NCI-H187 treated with DMSO at 0.1 percent for 48 hours (cell line): ENCODE measurements around the gene ST6GALNAC4.

Experiments
- DNase-seq: peaks from one replicate; lab custom pipeline; 2025; lab: John Stamatoyannopoulos, UW

Gene ST6GALNAC4, protein sequence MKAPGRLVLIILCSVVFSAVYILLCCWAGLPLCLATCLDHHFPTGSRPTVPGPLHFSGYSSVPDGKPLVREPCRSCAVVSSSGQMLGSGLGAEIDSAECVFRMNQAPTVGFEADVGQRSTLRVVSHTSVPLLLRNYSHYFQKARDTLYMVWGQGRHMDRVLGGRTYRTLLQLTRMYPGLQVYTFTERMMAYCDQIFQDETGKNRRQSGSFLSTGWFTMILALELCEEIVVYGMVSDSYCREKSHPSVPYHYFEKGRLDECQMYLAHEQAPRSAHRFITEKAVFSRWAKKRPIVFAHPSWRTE

DNA sequence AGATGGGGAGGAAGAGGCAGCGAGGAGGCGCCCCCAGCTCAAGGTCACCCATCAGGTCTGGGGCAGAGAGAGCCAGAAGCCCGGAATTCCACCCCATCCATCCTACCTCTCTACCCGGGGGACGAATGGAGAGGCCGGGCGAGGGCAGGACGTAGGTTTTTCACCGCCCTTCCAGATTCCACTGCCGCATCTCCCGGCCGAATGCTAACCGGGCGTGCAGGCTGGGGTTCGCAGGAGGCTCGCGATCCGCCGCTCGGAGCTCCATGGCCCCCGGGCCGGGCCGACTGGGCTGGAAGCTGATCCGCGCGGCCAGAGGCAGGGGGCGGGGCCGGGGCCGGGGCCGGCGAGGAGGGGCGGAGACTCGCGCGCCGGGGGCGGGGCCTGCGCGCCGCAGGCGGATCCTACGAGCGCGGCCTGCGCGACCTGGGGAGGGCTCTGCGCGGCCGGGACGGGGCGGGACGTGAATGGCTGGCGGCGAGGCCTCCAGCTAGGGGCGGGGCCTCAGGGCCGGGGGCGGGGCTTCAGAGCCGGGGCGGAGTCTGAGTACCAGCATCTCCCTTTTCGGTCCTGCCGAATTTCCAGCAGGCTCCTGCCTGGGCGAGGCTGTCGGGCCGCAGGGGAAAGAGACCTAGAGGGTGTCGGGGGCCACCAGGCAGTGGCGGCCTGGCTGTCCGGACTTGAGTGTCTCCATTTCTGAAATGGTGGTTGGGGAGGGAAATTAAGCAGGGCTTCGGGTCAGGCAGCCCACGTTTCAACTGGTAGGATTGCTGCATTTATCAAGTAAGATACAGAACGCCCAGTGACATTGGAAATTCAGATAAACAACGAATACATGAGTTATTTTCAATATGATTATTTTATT is at the start of gene ST6GALNAC4:
Gene ST6GALNAC4 (minus strand): TSS at position 322 of the 862 bp plus-strand sequence. CDS start 622 bp downstream, outside the sequence.
- peak; percentile 3 for DNase-seq

DNA sequence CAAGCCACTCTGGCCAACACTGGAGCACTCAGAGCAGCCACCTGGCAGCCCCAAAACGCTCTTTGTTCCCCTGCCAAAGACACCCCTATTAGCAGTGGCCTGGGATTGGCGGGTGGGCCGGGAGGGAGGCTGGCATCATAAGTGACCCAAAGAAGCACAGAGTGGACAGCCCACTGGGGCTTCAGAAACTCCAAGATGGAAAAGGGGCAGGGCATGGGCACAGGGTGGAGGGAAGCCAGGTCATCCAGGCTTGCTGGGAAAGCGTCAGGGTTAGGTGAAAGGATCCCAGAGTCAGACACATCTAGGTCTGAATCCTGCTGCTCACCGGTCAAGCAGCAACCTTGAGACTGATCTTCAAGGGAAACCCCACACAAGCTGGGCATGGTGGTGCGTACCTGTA is 49.1 kb upstream of the ST6GALNAC4 start:
- no peak for DNase-seq

DNA sequence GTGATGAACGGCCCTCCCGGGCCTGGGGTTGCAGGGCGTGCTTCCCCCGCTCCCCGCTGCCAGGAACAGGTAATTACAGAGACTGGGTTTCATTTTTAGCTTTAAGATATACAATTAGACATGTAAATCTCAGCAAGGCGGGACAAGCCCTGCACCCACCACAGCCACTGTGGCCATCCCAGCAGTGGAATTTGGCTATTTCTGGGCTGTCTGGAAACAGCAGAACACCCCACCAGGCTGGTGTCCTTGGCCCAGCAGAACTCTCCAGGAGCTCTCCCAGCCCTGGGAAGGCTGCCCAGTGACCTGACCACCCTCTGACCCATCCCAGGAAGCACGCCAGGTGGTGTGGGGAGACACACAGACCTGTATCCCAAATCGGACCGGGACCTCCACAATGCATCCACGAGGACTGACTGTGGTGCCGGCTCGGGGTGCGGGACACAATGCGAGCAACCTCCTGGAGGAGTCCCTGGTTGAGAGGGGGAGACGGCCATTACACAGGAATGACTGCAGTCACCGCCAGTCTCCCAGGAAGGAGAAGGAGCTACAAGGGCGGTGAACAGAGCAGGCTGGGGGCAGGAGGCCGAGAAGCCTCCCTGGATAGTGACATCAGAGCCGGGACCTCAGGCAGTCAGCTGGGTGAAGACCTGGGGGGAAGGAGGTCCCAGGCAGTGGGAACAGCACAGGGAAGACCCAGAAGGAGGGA is 46.7 kb upstream of the ST6GALNAC4 start:
- DNase-seq = no peak

DNA sequence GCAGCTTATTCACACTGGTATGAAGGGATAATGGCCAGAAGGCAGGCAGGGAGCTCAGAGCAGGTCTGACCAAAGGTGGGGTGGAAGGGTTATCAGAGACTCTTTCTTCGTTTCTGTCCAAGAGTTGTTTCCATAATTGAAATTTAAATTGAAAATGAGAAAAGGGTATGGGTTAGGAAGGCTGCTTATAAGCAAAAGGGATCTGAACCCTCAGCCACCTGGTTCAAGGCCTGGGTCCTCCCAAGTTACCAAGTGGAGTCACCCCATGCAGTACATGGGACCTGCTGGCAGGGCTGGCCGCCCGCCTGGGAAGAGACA is 46.2 kb upstream of the ST6GALNAC4 start:
- no peak for DNase-seq

DNA sequence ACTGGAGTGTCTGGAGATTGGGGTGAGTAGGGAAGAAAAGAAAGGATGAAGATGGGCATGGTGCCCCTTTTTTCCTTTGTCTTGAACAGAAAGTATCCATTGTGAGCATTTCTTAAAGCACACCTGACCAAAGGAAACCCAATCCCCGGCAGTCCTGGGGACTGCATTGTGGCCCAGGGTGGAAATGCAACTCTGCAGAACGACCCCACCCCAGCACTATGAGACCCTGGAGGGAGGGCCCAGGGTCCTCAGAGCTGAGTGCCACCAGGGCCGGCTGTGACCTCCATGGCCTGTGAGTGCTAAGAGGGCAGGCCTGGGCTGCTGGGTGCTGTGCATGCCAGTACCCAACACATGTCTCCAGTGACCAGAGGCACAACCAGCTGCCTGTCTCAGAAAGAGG is 45.4 kb upstream of the ST6GALNAC4 start:
- DNase-seq = no peak

DNA sequence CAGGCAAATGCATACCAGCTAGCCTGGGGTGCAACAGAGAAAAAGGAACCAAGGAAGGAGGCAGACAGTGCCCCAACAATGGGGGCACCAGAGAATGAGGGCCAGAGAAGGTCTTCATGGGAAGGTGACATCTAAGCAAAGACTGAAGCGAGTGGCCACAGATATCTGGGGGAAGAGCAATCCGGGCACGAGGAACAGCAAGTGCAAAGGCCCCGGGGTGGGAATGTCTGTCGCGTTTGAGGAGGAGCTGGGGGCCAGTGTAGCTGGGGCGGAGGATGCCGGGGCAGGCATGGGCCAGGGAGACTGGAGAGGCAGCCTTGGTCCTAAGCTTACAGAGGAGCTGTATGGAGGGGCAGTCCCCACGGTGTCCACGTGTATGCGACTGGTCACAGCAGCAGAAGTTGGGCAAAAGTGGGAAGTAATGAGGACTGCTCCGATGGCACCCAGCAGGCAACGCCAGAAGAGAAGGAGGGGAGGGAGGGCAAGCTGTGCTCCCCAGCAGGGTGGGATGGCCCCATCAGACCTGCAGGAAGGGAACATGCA is 44.8 kb upstream of the ST6GALNAC4 start:
- no peak for DNase-seq

DNA sequence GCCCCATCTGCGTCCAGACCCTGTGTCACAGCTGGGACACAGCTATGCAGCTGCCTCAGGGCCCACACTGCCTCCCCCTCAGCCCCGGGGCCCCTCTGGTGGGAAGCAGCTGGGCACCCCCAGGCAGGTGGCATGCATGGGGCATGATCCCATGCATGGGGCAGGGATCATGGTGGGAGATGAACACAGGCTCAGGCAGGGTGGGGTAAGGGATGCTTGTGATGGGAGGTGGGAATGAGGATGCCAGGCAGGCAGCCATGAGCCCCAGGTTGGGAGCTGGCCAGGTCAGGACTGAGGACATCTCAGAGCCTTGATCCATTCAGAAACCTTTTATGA is 44.3 kb upstream of the ST6GALNAC4 start:
- DNase-seq = no peak

DNA sequence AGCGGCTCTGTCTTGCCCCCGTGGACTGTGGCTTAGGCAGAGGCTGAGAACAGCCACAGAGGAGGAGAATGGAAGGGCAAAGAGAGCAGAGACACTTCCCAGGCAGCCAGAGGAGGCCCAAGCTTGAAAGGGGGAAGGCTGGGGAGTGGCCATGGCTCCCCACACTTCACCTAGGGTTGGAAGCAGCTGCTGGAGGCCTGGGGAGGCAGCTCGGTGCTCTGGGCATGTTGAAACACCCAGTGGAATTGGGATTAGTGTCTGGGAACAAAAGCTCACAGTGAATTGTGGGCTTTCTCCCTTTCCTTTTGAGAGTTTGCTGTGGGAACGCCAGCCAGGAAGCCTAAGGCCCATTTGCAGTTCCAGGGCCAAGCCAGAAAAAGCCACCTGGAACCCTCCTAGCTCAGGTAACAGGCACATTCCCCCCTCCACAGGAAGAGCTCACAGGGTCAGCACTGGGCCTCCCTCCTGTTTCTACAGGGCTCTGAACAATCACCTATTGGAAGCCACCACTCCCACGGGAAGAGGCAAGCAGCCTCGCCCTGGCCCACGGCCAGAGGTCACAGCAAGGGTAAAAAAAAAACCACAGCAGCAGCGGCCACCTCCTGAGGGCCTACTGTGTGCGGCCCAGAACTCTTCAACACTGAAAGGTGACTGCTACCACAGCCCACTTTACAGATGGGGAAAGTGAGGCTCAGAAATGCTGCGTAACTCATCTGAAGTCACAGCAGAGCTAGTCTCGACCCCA is 43.7 kb upstream of the ST6GALNAC4 start:
- DNase-seq = no peak

DNA sequence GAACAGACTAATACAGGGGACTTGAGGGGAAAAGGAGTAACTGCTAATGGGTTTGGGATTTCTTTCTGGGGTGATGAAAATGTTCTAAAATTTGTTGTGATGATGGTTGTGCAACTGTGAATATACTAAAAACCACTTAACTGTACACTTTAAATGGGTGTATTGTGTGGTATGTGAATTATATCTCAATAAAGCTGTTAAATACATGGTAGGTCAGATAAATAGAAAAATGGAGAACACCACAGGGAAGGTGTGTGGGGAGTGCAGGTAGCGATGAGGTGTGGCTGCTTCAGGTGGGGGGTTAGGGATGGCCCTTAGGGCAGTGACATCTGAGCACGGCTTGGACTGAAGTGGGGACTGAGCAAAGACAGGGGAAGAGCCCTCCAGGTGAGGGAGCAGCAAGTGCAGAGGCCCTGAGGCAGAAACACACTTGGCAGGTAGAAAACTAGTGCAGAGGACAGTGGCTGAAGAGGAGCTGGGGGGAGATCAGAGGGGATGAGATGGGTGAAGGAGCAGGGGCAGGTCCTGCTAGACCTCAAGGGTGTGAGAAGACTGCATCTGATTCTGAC is 43.1 kb upstream of the ST6GALNAC4 start:
- no peak for DNase-seq

DNA sequence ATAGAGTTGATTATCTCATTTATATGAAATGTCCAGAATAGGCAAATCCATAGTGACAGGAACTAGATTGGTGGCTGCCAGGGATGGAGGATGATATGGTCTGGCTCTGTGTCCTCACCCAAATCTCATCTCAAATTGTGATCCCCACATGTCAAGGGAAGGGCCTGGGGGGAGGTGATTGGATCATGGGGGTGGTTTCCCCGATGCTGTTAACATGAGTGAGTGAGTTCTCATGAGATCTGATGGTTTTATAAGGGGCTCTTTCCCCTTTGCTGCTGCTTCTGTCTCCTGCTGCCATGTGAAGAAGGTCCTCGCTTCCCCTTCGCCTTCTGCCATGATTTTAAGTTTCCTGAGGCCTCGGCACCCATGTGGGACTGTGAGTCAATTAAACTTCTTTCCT is 42.6 kb upstream of the ST6GALNAC4 start:
- no peak for DNase-seq

DNA sequence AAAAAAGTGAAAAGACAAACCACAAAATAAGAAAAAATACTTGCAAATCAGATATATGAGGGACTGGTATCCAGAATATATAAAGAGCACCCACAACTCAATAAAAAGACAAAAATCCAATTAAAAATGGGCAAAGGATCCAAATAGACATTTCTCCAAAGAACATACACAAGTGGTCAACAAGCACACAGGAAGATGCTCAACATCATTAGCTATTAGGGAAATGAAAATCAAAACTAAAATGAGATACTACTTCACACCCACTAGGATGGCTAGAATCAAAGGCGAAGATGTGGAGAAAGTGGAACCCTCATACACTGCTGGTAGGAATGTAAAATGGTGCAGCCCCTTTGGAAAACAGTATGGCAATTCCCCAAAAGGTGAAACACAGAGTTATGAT is 41.9 kb upstream of the ST6GALNAC4 start:
- DNase-seq = no peak

DNA sequence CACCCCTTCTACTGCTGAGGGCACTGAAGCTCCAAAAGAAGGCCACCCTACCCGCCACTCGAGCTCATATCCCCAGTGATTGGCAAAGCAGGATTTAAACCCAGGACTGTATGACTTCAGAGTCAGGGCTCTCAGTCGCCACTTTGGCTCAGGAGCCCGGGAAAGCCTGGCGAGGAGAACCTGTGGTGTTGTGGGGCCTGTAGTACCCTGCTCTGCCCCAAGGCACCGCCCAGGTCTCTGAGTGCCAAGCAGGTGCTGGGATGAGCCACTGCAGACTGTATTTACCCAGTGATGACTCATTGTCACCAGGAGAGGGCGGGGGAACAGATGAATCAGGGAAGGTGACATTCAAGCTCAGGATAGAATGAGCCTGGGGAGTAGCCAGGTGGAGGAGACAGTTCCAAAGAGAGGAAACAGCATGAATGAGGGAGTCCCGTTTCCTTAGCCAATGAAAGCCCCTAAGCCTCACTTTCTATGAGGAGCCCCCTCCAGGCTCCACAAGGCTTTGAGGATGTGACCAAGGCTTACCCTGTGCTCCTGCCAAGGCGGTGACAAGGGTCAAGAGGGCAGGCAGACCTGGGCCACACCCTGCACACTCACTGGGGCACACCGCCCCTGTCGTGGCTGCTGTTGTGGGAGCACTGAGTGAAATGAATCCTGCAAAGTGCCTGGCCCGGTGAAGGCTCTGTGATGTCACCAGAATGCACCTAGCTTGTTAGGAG is 38.6 kb upstream of the ST6GALNAC4 start:
- DNase-seq = peak; percentile 67

DNA sequence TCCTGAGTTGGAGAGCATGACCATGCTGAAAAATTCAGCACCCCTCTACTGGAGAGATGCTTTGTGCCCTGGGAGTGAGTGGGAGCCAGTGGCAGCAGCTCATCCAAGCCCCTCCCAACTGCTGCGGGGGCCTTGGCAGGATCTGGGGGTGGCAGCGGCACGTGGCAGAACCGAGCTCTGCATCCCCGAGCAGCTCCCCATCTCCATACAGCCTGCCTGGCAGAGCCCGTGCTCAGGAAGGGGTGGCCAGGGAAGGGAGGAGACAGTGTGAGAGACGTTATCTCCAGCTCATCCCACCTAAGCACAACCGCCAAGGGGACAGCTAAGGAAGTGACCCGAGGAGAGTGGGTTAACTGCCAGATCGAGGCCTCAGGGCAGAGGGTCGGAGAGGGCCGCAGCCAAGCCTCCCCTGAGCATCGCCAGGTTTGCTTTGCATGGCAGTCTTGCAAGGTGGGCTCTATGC is 38.0 kb upstream of the ST6GALNAC4 start:
- no peak for DNase-seq

DNA sequence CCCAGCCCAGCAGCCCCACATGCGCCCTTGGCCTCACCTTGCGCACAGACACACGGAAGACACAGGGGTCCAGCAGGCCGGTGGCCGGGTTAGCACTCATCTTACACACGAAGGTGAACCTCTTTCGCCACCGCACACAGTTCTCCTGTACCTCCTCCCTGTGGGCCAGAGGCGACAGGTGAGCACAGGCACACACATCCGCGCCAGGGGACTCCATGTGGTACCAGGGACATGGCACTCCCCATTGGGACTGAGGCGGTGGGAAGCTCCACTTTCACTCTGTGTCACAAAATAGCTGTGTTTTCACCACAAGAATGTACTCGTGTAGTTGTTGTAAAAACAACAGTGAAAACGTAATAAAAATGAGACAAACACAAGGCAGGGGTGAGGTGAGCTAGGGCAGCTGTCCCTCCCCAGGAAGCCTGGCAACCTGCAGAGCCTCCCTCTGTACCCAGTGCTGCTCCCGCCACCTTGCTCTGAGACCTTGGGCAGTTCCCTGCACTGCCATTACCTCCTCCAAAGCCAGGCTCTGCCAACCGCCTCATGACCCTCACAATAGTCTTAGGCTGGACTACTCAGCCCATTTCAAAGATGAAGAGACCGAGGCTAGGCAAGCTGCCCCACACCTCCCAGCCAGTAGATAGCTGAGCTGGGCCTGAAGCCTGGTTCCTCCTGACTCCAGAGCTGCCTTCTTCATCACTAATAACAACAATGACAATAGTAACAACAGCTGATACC is 37.1 kb upstream of the ST6GALNAC4 start:
- no peak for DNase-seq

DNA sequence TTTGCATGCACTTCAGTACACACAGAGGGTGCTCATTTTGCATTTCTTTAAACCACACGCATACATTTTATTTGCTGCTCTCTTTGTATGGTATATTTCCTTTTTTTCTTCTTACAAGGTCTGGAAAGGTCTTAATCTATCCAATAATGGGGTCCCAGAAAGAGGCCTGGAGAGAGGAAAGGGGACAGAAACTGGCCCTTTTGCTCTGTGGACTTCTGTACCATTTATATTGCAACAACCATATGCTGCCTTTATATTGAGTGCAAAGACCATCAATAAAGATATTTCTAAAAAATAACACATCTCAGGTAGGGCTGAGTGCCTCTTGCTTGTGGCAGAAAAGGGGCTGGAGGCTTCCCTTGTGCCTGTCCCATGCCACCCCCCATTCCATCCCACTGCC is 36.3 kb upstream of the ST6GALNAC4 start:
- no peak for DNase-seq

DNA sequence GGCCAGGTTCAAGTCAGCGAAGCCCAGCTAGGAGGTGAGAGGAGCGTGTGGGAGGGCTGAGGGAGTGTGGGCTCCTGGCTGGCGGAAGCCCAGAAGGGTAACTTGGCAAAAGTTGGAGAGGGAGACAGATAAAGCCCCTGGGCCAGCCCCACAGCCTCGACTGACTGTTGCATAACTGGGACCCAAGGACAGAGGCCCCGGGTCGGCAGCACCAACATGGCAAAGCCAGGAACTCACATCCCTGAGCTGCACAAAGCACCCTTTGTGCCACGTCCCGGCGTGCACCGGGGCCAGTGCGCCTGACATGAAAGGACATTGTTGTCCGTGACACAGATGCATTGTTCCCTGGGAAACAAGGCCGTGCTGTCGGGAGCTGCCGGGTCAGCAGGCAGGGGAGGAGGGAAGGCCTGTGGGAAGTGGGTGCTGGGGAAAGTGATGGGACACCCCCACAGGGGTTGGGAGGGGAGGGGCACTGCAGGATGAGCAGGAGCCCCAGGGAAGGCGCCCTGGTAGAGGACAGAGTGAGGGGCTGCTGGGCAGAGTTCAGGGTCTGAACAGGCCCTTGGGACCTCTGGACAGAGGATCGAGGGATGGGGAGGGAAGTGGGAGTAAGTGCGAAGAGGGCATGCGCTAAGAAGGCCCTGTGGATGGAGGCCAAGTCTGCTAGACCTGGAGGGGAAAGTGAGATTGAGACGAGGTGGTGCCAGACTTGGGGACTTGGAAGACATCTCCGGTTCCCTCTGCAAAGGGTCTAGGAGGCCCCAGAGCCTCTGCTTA is 33.9 kb upstream of the ST6GALNAC4 start:
- no peak for DNase-seq

DNA sequence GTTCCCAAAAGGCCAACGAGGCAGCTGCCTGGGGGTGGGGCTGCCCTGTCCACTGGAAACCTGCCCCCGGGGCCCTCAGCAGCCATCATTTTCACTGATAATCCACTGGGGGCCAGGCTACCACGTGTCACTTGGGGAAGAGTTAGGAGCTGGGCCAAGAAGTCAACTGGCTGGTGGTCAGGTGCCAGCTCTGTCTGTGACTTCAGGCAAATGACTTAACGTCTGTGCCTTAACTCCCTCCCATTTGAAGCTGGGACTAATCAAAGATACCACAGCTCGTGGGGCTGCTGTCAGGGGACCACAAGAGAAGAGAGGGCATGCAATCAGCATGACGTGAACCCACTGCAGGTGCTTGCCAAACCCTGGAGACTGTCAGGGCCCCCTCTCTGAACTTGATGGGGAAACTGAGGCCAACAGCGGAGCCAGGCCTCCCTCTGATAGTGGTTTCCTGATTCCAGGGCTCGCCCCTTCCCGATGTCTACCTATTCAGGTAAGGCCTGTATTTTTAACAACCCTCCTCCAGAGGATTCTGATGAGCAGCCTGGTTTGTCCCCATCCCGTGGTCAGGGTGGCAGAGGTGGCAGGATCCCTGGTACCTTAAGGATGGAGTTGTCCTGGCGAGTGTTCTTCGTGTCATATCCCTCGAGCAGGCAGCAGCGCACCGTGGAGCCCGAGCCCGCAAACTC is 33.1 kb upstream of the ST6GALNAC4 start:
- no peak for DNase-seq

DNA sequence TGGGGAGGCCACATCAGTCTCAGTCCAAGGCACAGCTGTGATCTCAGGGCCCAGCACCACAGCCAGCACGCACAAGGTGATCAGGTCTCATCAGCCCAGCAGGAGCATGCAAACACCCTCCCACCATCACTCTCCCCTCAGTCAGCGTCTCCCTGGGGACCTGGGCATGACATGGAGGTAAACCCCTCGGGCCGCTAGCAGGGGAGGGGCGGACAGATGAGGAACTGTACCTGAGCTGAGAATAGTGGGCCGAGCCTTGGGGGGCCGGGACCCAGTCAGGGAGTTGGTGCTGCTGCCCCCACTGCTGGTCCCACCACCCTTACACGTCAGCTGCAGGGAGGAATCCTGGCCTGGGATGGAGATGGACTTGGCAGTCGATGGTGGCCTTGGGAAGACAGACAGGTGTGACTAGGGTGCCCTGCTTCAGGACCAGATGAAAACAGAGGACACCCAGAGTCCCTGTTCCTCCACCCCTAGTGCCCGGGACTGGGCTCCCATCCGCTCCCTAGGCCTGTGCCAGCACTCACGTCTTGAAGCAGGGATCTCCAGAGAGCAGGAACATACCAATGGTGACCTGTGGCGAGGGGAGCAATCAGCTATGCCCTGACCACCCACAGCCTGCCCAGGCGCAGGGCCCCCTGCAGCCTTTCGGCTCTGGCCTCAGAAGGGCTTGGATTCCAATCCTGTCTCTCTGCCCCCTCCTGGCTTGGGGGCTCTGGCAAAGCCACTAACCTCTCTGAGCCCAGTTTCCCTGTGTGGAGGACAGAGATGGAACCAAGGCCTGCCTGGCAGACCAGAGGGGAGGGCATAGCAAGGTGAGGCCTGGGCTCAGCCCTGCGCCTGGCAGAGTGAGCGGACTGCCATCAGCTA is 31.2 kb upstream of the ST6GALNAC4 start:
- DNase-seq = no peak
